GM18499 (cell line): ENCODE measurements around the gene CAPZA3.
"Not testable (repeated sequence)": the region's sequence is repeated elsewhere in the genome, so short reads cannot be mapped to it uniquely, and the experiment has no call there.

Source experiments
- ATAC-seq: cut with Tn5 transposase; IDR thresholded peaks from one replicate; pipeline ENCODE4 v1.9.1; 2021; ENCODE audit warnings: moderate number of reproducible peaks; ENCODE audit not compliant: insufficient read depth, unreplicated experiment

The CAPZA3 gene

GRCh38 chr12:18737819-18738218 lies at the start of gene CAPZA3, which contains the start of gene PLCZ1:
CAPZA3 (plus strand) TSS chr12:18738119; CDS start chr12:18738269, 150 bp downstream.
PLCZ1 (minus strand) TSS chr12:18738012; CDS start chr12:18737371, 641 bp downstream.
- no peak for ATAC-seq

- no peak for ATAC-seq
These were observed 48.1 kb upstream of the CAPZA3 start for GRCh38 chr12:18689771-18690170.

GRCh38 chr12:18690653-18691052 lies 47.3 kb upstream of the CAPZA3 start:
- ATAC-seq: no peak

GRCh38 chr12:18693986-18694385 lies 43.9 kb upstream of the CAPZA3 start:
- ATAC-seq: not testable (repeated sequence)

- ATAC-seq: no peak
These were observed 40.8 kb upstream of the CAPZA3 start for GRCh38 chr12:18696971-18697602.

GRCh38 chr12:18700271-18700670 lies 37.6 kb upstream of the CAPZA3 start:
- ATAC-seq: no peak

- ATAC-seq: no peak
These were observed 34.6 kb upstream of the CAPZA3 start for GRCh38 chr12:18703321-18703720.

GRCh38 chr12:18703911-18704310 lies 34.0 kb upstream of the CAPZA3 start:
- no peak for ATAC-seq

GRCh38 chr12:18706798-18707197 lies 31.1 kb upstream of the CAPZA3 start:
- no peak for ATAC-seq

- no peak for ATAC-seq
These were observed 21.7 kb upstream of the CAPZA3 start for GRCh38 chr12:18716236-18716635.

- no peak for ATAC-seq
These were observed 19.5 kb upstream of the CAPZA3 start for GRCh38 chr12:18718462-18718861.

- no peak for ATAC-seq
These were observed 17.9 kb upstream of the CAPZA3 start for GRCh38 chr12:18719922-18720510.

- no peak for ATAC-seq
These were observed 17.2 kb upstream of the CAPZA3 start for GRCh38 chr12:18720690-18721089.

GRCh38 chr12:18721452-18721851 lies 16.5 kb upstream of the CAPZA3 start:
- ATAC-seq: no peak

- no peak for ATAC-seq
These were observed 14.2 kb upstream of the CAPZA3 start for GRCh38 chr12:18723752-18724151.

- no peak for ATAC-seq
These were observed 6.8 kb upstream of the CAPZA3 start for GRCh38 chr12:18731156-18731555.

- ATAC-seq: no peak
These were observed 10.0 kb downstream of the CAPZA3 start for GRCh38 chr12:18747895-18748294.

GRCh38 chr12:18749386-18749957 lies 11.6 kb downstream of the CAPZA3 start:
- ATAC-seq: no peak

- no peak for ATAC-seq
These were observed 12.2 kb downstream of the CAPZA3 start for GRCh38 chr12:18750085-18750484.

GRCh38 chr12:18751866-18752265 lies 13.9 kb downstream of the CAPZA3 start:
- no peak for ATAC-seq

- ATAC-seq: no peak
These were observed 14.5 kb downstream of the CAPZA3 start for GRCh38 chr12:18752280-18752920.
